IPS-18c (cell line): ENCODE results near the gene BTN2A1.
"Not testable (repeated sequence)": the region's sequence is repeated elsewhere in the genome, so short reads cannot be mapped to it uniquely, and the experiment has no call there.

ENCODE experiments used
- H3K4me3 ChIP-seq: 2 replicates; pipeline ENCODE4 v1.7.0; 2013; ENCODE audit warnings: low read depth, mild to moderate bottlenecking, low read length, moderate library complexity; ENCODE audit not compliant: insufficient read depth
- H3K9me3 ChIP-seq: one replicate; pipeline ENCODE4 v1.6.1; 2013; ENCODE audit warnings: mild to moderate bottlenecking, low read length, moderate library complexity; ENCODE audit not compliant: control insufficient read depth, insufficient read depth

Gene BTN2A1

GRCh38 chr6:26428206-26428605 lies 29.5 kb upstream of the BTN2A1 start:
- Histone ChIP-seq H3K4me3 (no peak overlapping the region), H3K9me3 (no peaks in the 10 kb centered on the region)

- Histone ChIP-seq H3K4me3 (no peak overlapping the region), H3K9me3 (peaks cover 4% of the 10 kb centered on the region)
Measured at GRCh38 chr6:26430787-26431186, 27.0 kb upstream of the BTN2A1 start.

- peaks cover 4% of the 10 kb centered on the region for H3K9me3 ChIP-seq
Measured at GRCh38 chr6:26431258-26432172, 26.2 kb upstream of the BTN2A1 start.

GRCh38 chr6:26432627-26433201 lies 25.0 kb upstream of the BTN2A1 start:
- Histone ChIP-seq H3K9me3 (peaks cover 4% of the 10 kb centered on the region), H3K4me3 (no peak overlapping the region)

More at GRCh38 chr6:26431258-26432172, 26.2 kb upstream of the BTN2A1 start:
- no peak overlapping the region for H3K4me3 ChIP-seq

- H3K9me3 ChIP-seq, H3K4me3 ChIP-seq: not testable (repeated sequence)
Measured at GRCh38 chr6:26433680-26434079, 24.1 kb upstream of the BTN2A1 start.

- peaks cover 4% of the 10 kb centered on the region for H3K9me3 ChIP-seq
Measured at GRCh38 chr6:26436018-26436417, 21.7 kb upstream of the BTN2A1 start.

GRCh38 chr6:26437550-26437949 lies 20.2 kb upstream of the BTN2A1 start:
- H3K4me3 ChIP-seq, result no peak overlapping the region
- H3K9me3 ChIP-seq, result peaks cover 4% of the 10 kb centered on the region

More at GRCh38 chr6:26436018-26436417, 21.7 kb upstream of the BTN2A1 start:
- H3K4me3 ChIP-seq, result no peak overlapping the region

- Histone ChIP-seq H3K9me3 (peaks cover 4% of the 10 kb centered on the region), H3K4me3 (no peak overlapping the region)
Measured at GRCh38 chr6:26438000-26438399, 19.8 kb upstream of the BTN2A1 start.

GRCh38 chr6:26439151-26440125 lies 18.3 kb upstream of the BTN2A1 start:
- peaks cover 2% of the 10 kb centered on the region for H3K9me3 ChIP-seq
- H3K4me3 ChIP-seq, result no peak overlapping the region

GRCh38 chr6:26440977-26441358 lies 16.8 kb upstream of the BTN2A1 start:
- H3K4me3 ChIP-seq, result no peak overlapping the region
- H3K9me3 ChIP-seq, result no peaks in the 10 kb centered on the region

- H3K9me3 ChIP-seq, result no peaks in the 10 kb centered on the region
- H3K4me3 ChIP-seq, result no peak overlapping the region
Measured at GRCh38 chr6:26441977-26442376, 15.8 kb upstream of the BTN2A1 start.

- H3K9me3 ChIP-seq, result no peaks in the 10 kb centered on the region
- no peak overlapping the region for H3K4me3 ChIP-seq
Measured at GRCh38 chr6:26445934-26446667, 11.7 kb upstream of the BTN2A1 start.

GRCh38 chr6:26447257-26447656 lies 10.5 kb upstream of the BTN2A1 start:
- H3K4me3 ChIP-seq, result no peak overlapping the region
- no peaks in the 10 kb centered on the region for H3K9me3 ChIP-seq

GRCh38 chr6:26450240-26450639 lies 7.5 kb upstream of the BTN2A1 start:
- no peaks in the 10 kb centered on the region for H3K9me3 ChIP-seq
- H3K4me3 ChIP-seq, result no peak overlapping the region

- Histone ChIP-seq H3K4me3 (no peak overlapping the region), H3K9me3 (no peaks in the 10 kb centered on the region)
Measured at GRCh38 chr6:26452631-26453235, 5.0 kb upstream of the BTN2A1 start.

- Histone ChIP-seq H3K4me3 (no peak overlapping the region), H3K9me3 (no peaks in the 10 kb centered on the region)
Measured at GRCh38 chr6:26454631-26455030, 3.1 kb upstream of the BTN2A1 start.
